Stromal cell of bone marrow (primary cell): ENCODE results near the gene FBXL2.
"Not testable (repeated sequence)": the region's sequence is repeated elsewhere in the genome, so short reads cannot be mapped to it uniquely, and the experiment has no call there.

Experiments used
- DNase-seq: peaks from one replicate; pipeline ENCODE4 v3.0.0-alpha.2; 2012; ENCODE audit warnings: low read depth

Gene FBXL2

DNA sequence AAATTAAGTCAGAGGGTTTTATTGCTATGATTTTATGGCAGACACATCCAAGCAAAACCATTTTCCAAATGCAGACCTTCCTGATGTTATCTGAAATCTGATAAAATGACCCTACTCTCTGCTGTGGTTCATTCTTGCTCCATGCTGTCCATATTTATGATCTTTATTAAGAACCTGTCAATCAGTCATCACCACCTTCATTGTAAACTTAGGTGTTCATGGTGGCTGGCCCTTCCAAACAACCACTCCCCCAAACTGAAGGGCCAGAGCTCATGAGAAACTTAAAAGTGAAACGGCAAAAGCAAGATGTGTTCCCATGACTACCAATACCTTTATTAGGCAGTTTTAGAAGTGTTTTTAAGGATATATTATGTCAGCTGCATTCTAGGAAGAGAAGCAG, 109.4 kb downstream of the FBXL2 start:
- DNase-seq = no peak

DNA sequence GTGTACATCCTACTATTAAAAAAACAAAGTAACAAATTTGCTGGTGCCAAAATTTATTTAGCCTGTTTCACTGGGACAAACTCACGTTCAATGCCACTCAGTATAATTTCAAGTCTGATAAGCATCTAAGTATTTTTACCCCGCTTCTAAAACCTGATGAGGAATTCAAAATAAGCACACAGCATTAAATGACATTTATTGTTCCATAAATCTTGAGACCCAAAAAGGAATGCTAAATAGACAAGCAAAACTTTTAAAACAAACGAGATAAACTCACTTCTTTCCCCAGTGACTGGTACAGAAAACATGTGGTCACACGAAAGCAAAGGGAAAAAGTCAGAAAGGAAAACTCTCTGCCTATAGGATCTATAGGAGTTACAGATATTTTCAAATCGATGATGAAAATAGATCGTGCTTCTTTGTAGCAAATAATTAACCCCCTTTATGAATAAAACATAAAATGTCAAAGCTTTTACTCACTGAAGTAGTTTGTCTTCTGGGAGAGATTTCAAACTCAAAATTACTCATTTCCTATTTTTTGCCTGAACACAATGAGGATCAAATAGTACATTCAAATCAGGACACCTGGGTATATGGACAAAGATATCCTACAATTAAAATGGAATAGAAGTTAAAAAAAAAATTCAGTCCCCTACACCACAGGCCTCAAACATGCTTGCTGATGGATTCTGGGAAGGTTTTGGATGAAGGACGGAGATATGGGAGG, 111.3 kb downstream of the FBXL2 start:
- no peak for DNase-seq

DNA sequence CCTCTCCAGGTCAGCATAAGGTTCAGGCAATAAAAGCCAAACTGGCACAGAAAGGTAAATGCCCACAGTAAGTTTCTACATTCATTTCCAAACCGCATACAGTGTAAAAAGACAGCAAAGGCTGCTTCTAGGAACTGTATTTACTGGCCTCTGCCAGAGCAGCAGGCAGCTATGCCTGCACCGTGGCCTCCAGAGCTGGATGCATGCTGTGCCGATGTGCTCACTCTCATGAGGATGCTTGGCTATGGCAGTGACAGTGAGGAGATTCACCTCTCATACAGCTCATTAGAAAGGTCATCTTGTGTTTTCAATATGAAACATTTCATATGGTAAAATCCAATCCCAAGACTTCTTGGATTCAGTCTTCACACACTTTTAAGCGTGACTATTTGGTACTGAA, 112.7 kb downstream of the FBXL2 start:
- no peak for DNase-seq

DNA sequence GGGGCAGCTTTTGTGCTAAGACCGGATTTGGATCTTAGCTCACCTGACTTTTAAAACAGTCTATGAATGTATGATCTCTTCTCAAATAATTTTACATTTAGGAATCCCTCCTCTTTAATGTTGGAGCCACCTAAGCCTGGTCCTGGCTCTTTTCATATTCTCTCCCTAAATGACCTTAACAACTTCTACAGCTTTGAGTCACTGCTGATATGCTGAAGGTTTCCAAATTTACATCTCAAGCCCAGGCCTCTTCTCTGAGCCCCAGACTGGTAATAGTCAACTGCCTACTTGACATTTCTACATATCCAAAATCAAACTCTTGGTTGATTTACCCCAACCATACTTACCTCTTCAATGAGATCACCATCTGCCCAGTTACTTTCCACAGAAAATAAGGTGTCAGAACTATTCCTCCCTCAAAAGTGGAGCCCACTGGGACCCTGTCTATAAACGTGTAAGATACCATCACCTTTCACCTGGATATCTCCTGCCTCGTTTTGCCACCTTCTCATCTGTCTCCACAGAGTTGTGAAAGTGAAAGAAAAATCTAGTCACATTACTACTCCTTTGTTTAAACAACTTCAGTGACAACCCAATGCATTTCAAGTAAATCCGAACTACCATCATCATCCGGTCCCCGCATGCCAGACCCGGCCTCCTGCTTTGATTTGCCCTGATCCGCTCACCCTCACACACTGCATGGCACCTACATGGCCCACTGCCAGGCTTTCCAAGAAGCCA, 114.2 kb downstream of the FBXL2 start:
- DNase-seq = no peak

DNA sequence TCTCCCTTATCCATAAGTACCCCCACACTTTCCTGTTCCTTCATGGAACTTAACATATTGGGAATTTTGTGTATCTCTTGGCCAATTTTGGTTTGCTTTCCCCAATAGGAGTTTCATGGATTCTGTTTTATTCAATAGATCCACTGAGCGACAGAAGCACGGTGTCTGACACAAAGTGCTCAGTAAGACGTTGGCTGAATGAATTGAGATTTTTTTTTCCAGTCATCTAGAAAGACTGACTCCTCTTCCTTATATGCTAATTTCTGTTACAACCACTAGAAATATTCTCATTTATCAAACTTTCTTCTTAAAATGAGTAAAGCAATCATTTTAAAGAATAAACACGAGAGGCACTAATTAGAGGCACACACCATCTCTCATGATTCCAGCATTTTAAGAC, 114.9 kb downstream of the FBXL2 start:
- DNase-seq = no peak

DNA sequence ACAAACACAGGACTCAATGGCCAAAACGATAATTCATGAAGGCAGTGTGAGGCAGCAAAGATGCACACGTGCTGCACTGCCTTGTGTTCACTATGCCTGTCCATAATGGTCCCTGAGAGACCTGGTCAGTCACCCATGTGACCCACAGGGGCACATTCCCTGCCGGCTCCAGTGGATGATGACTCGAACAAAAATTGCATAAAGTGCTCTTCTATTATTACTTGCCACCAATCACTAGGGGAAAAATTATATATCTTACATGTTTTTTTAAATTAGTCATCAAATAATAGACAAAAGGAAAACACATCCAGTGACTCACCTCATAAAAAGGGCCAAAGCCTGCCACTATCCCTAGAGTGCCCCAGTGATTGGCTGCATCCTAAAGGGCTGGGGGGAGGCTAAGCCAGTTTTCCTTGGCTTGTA, 115.5 kb downstream of the FBXL2 start:
- peak; percentile 97 for DNase-seq

DNA sequence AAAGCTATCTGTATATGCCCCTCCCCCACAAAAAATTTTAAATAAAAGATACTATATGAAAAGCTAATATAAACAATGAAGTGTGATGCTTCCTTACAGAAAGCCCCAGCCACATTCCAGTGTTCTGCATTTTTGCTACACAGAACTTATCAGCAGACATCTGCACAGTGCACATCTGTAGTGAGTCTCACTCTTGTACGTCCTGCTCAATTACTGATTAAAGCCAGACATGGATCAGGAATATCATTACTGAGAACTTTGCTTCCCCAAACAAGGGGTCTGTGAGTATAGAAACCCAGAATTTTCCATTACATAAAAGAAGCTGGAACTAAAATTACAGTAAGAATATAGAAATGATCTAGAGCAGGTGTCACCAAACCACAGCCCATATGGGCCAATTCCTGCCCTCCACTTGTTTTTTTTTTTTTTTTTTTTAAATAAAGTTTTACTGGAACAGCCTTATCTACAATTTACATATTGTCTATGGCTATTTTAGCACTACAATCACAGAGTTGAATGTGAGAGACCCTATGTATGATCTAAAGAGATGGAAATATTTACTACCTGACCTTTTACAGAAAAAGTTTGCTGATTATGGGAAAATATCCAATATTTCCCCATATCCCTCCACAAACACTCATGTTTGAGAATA, 117.3 kb downstream of the FBXL2 start:
- no peak for DNase-seq

DNA sequence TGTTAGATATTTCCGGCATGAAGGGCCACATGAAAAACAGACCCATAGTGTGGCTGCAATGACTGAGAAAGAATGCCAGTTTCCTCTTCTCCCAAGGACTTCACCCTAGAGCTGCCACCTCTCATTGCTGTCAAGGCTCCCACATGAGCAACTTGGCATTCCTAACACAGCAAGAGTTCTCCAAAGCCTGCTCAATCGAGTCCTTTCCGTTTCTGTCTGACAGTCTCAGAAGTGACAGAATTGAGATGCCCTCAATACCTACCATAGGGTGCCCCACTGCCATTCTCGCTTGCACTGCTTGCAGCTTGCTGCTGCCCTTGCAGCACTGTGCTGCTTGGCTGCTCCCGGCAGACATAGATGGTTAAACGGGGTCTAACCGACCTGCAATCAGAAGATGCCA, 118.7 kb downstream of the FBXL2 start:
- DNase-seq = no peak

DNA sequence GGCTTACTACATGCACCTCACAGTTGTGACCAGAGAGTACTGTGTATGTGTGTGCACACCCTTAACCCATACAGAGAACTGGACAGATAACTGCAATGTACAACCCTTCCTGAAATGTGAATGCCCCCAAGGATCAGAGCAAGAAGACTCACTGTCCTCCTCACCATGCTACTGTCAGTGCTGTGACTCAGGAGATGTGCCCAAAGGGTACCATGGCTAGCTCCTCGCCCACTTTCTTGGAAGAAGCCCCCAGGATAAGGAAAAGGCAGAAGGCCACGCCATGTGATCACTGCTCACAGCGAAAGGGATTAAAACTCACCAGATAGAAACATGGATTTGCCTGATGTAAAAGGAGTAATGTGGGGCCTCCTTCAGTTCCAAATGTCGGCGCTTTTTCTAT, 121.2 kb downstream of the FBXL2 start:
- DNase-seq = no peak

DNA sequence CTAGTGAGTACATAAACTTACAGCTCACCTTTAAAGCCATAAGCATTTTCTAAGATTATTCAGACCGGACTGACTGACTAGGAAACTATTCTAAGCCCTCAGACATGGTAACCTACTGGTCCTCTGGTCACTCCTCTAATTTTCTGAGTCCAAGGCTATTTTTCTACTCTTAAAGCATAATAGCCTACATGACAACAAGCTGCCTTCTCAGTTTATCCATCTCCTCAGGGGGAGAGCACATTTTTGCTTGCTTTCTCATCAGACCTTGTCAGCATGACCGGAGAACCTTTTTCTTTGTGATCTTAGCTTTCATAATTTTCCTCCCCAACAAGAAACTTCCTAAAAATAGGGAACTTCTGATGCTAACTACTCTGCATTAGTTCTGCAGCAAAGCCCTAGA, 124.5 kb downstream of the FBXL2 start:
- no peak for DNase-seq

DNA sequence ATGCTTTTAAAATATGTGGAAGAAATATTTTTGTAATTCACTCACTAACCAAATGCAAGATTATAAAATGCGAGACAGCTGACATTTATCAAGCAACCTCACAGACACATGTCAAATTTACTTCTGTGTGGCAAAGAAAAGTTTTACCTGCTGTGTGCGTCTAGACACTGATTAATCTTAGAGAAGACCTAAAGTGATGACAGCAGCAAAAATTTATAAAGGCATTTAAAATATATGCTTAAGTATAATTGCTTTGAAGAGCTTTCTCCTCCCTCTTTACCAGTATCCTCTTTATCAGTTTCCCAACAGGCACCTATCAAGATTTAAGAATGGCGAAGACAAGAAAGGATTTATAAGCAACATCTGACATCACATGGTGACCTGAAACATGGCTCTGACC, 125.7 kb downstream of the FBXL2 start:
- DNase-seq = no peak

DNA sequence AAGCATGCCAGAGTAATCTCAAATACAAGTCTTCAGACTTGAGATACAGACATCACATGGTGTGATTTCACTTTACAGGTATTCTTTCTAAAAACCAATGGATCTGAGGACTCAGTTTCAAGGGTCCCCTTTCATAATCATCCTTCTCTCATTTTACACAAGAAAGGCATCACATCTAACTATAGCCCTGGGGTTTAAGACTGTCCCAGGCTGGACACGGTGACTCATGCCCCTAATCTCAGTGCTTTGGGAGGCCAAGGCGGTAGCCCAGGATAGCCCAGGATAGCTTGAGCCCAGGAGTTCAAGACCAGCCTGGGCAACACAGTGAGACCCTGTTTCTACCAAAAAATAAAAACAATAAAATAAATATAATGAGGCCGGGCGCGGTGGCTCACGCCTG, 126.5 kb downstream of the FBXL2 start:
- no peak for DNase-seq

DNA sequence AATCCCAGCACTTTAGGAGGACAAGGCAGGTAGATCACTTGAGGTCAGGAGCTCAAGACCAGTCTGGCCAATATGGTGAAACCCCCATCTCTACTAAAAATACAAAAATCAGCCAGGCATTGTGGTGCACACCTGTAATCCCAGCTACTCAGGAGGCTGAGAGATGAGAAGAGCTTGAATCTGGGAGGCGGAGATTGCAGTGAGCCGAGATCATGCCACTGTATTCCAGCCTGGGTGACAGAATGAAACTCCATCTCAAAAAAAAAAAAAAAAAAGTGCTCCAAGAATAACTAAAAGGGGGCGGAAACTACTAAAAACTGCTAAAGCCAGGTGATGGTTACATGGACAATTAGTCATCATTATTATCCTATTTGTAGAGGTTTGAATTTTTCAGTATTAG, 133.6 kb downstream of the FBXL2 start:
- DNase-seq = not testable (repeated sequence)

DNA sequence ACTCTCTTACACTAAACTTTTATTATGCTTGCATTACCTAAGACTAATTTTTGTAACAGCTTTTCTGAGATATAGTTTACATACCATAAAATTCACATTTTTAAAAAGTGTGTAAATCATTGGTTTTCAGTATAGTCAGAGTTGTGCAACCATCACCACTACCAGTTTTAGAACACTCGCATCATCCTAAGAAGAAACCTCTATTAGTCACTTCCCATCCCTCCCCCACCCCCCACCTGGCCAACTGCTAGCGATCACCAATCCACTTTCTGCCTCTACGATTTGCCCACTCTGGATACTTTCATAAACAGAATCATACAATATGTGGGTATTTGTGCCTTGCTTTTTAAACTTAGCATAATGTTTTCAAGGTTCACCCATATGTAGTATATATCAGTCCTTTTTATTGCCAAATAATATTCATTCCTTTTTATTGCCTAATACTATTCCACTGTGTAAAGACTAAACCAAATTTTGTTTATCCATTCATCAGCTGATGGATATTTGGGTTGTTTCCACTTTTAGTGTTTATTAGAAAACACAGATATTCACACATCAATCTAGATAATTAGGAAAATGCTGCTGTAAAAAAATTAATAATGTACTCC, 139.9 kb downstream of the FBXL2 start:
- DNase-seq = no peak

DNA sequence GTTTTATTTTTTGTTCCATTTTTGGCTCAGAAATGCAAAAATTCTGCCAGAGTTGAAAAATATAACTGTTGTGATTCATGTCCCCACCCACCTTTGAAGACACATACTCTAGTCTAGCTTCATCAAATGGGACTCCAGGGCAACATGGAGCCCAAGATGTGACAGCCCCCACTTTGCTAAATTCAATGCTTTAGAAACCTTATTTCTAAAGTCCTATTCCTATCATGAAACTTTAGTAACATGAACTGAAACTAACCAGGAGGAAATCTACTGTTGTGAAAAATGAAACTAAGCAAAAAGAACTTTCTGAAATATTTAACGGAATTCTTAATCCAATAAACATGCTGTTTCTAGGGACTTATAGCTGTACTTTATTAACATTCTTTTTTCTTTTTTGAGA, 142.7 kb downstream of the FBXL2 start:
- no peak for DNase-seq

DNA sequence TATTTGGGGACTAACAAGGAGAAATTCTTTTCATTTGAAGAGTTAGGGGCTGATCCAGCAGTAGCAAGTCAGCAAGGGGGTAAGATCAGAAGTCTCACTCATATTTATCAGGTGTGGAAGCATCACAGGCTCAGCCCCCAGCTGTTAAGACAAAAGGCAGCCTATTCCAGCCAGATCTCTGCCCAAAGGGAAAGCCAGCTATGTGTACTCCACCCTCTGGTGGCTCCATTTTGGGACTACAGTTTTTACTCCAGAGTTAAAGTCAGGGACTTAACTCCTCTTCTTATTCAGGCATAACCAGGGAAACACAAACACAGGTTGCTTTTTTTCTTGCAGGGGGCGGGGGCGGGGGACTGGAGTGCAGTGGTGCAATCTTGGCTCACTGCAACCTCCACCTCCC, 143.7 kb downstream of the FBXL2 start:
- no peak for DNase-seq

DNA sequence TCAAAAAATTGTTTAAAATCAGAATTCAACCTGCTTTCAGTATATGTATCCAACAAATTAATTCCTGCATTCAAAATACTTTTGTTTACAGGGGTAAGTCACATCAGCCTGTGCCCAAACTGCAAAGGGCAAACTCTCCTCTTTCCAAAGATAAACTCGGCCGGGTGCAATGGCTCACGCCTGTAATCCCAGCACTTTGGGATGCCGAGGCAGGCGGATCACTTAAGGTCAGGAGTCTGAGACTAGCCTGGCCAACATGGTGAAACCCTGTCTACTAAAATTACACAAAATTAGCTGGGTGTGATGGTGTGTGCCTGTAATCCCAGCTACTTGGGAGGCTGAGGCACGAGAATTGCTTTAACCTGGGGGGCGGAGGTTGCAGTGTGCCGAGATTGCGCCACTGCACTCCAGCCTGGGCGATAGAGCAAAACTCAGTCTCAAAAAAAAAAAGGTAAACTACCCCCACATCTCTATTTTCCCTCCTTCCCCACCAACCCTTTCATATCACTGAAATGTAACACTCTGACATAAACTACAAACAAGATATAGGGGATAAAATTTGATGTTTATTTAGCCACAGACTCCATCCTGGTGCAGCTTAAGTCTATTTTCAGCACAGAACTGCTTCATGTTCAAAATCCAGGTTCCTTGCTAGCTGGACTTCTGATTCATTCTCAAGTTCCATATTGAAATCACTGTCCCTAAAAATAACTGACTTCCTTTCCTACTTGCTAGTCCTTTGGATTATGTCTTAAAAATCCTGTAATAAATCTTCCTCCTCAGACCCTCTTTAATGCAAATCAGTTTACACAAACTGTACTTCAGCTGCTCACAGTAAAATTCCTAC, 147.6 kb downstream of the FBXL2 start:
- DNase-seq = no peak

DNA sequence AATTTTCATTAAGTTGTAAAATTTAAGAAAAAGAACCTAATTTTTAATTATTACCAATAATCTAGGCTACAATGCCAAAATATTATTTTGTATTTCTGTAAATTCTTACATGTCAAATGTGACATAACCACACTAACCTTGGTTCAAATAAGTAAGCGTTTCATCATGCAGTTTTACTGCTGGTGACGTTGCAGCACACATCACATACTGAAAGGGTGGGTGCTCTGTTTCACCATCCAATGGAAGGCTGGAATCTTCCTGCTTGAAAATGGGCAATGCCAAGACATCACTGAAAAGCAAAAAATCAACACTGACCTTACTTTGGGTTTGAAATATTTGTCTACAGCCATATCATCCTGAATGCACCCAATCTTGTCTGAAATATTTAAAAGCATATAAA, 148.2 kb downstream of the FBXL2 start:
- no peak for DNase-seq

DNA sequence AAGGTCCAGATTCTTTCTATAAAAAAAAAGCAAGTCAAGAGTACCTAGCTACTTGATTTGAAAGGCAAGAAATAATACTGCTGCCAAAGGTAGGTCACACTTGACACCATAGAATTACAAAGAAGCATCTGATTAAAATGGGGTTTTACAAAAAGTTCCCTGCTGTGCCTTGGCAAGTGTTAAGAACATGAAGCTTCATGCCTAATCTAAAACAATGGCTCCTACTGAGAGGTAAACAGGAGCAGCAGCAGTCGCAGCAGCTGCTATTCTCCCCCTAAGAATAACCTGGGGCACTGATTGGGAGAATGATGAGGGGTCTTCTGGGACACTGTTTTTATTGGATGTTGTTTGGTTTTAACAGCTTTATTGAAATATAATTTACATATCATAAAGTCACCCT, 148.8 kb downstream of the FBXL2 start:
- DNase-seq = no peak

DNA sequence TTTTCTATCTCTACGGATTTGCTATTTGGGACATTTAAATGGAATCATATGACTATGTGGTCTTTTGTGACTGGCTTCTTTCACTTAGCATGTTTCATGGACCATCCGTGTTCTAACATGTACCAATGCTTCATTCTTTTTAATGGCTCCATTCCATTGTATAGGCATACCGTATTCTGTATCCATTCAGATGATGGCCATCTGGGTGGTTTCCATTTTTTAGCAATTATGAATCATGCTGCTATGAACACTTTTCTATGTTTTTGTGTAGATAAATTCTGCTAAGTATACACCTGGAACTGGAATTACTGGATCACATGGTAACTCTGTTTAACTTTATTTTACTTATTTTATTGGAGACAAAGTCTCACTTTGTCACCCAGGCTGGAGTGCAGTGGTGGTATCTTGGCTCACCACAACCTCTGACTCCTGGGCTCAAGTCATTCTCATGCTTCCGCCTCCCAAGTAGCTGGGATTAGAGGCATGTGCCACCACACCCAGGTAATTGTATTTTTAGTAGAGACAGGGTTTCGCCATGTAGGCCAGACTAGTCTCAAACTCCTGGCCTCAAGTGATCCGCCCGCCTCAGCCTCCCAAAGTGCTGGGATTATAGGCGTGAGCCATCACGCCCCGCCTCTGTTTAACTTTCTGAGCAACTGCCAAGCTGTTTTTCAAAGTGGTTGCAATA, 149.5 kb downstream of the FBXL2 start:
- no peak for DNase-seq

DNA sequence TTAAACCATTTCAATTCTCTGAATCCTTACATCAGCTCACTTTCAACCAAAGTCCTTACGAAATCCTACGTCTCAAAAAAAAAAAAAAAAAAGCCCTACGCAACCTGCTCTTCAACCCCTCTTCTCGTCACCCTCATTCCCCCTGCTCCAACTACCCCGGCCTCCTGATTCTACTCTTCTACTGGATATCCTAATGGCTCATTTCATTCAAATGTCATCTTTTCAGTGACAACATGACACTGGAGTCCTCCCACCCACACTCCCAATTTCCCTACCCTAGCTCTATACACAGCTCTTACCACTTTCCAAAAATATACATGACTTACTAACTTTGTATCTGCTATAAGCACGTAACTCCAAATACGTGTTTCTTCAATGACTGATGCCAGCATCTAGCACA, 151.5 kb downstream of the FBXL2 start:
- DNase-seq = no peak
